Measurements from ENCODE around the gene DEFB115.

GRCh38 chr20:31274441-31274840 is 17.0 kb downstream of the DEFB115 start:
- no peak for TF ChIP-seq POLR2A (IDR thresholded peaks at IDR 0.05)
- TF ChIP-seq, protein P1, sequence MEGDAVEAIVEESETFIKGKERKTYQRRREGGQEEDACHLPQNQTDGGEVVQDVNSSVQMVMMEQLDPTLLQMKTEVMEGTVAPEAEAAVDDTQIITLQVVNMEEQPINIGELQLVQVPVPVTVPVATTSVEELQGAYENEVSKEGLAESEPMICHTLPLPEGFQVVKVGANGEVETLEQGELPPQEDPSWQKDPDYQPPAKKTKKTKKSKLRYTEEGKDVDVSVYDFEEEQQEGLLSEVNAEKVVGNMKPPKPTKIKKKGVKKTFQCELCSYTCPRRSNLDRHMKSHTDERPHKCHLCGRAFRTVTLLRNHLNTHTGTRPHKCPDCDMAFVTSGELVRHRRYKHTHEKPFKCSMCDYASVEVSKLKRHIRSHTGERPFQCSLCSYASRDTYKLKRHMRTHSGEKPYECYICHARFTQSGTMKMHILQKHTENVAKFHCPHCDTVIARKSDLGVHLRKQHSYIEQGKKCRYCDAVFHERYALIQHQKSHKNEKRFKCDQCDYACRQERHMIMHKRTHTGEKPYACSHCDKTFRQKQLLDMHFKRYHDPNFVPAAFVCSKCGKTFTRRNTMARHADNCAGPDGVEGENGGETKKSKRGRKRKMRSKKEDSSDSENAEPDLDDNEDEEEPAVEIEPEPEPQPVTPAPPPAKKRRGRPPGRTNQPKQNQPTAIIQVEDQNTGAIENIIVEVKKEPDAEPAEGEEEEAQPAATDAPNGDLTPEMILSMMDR (IDR thresholded peaks at IDR 0.05): no peak
